GM21526 (cell line): ENCODE measurements around the gene BPIFB2.
"Not testable (repeated sequence)": the region's sequence is repeated elsewhere in the genome, so short reads cannot be mapped to it uniquely, and the experiment has no call there.

ENCODE experiments used
- ATAC-seq: cut with Tn5 transposase; IDR thresholded peaks from one replicate; pipeline ENCODE4 v1.9.1; 2021; ENCODE audit warnings: moderate library complexity; ENCODE audit not compliant: unreplicated experiment, low FRiP score

Gene BPIFB2

GRCh38 chr20:33032555-33032954 is 25.1 kb downstream of the BPIFB2 start:
- no peak for ATAC-seq

- ATAC-seq, result no peak
Measured at GRCh38 chr20:33033381-33033780, 25.9 kb downstream of the BPIFB2 start.

- ATAC-seq, result no peak
Measured at GRCh38 chr20:33034115-33034514, 26.6 kb downstream of the BPIFB2 start.

GRCh38 chr20:33034901-33035492 is 27.5 kb downstream of the BPIFB2 start:
- no peak for ATAC-seq

- no peak for ATAC-seq
Measured at GRCh38 chr20:33037456-33037855, 30.0 kb downstream of the BPIFB2 start.

- ATAC-seq, result no peak
Measured at GRCh38 chr20:33038243-33038642, 30.7 kb downstream of the BPIFB2 start.

GRCh38 chr20:33042430-33042829 is 34.9 kb downstream of the BPIFB2 start:
- ATAC-seq, result no peak

- no peak for ATAC-seq
Measured at GRCh38 chr20:33042983-33043730, 35.7 kb downstream of the BPIFB2 start.

- no peak for ATAC-seq
Measured at GRCh38 chr20:33043731-33044181, 36.3 kb downstream of the BPIFB2 start.

GRCh38 chr20:33045129-33045721 is 37.7 kb downstream of the BPIFB2 start:
- ATAC-seq, result not testable (repeated sequence)

GRCh38 chr20:33046412-33046811 is 38.9 kb downstream of the BPIFB2 start:
- ATAC-seq, result no peak

- ATAC-seq, result no peak
Measured at GRCh38 chr20:33051333-33051732, 43.8 kb downstream of the BPIFB2 start.

GRCh38 chr20:33053291-33054106 is 46.0 kb downstream of the BPIFB2 start, which contains the start of gene BPIFB3:
TSS of gene BPIFB3 (plus strand) at chr20:33053903. CDS start at chr20:33055436, 1,533 bp downstream.
- ATAC-seq, result no peak

- ATAC-seq, result no peak
Measured at GRCh38 chr20:33054381-33054780, 46.9 kb downstream of the BPIFB2 start.

- no peak for ATAC-seq
Measured at GRCh38 chr20:33054791-33055190, 47.3 kb downstream of the BPIFB2 start.

GRCh38 chr20:33059136-33059535 is 51.6 kb downstream of the BPIFB2 start:
- no peak for ATAC-seq

GRCh38 chr20:33059741-33060390 is 52.4 kb downstream of the BPIFB2 start:
- ATAC-seq, result no peak

- no peak for ATAC-seq
Measured at GRCh38 chr20:33061658-33062028, 54.1 kb downstream of the BPIFB2 start.

GRCh38 chr20:33062105-33062824 is 54.8 kb downstream of the BPIFB2 start:
- no peak for ATAC-seq

GRCh38 chr20:33062825-33063149 is 55.3 kb downstream of the BPIFB2 start:
- ATAC-seq, result no peak
